ELR (cell line): ENCODE data around the gene MOSPD3.
A peak's percentile ranks its signal among the peaks of the same experiment; 100 is the strongest.
"Not testable (repeated sequence)": the region's sequence is repeated elsewhere in the genome, so short reads cannot be mapped to it uniquely, and the experiment has no call there.

Source experiments
- DNase-seq: peaks from one replicate; pipeline ENCODE4 v3.0.0-alpha.2; 2015; ENCODE audit warnings: low read depth

MOSPD3 gene

GRCh38 chr7:100611983-100612729 is at the start of gene MOSPD3:
MOSPD3 (plus strand) TSS chr7:100612540; CDS start chr7:100612792, 252 bp downstream.
- peak; percentile 99 for DNase-seq

- DNase-seq = no peak
These were observed 49.2 kb upstream of the MOSPD3 start for GRCh38 chr7:100563100-100563564.

- DNase-seq = peak; percentile 76
These were observed 48.4 kb upstream of the MOSPD3 start for GRCh38 chr7:100563809-100564400.

- DNase-seq = not testable (repeated sequence)
These were observed 47.9 kb upstream of the MOSPD3 start for GRCh38 chr7:100564405-100564804.

- no peak for DNase-seq
These were observed 47.2 kb upstream of the MOSPD3 start for GRCh38 chr7:100565133-100565571.

- DNase-seq = no peak
These were observed 46.3 kb upstream of the MOSPD3 start for GRCh38 chr7:100566018-100566531.

GRCh38 chr7:100567031-100567730 is 45.2 kb upstream of the MOSPD3 start:
- DNase-seq = peak; percentile 28

GRCh38 chr7:100567751-100568175 is 44.6 kb upstream of the MOSPD3 start:
- no peak for DNase-seq

GRCh38 chr7:100568176-100568895 is 44.0 kb upstream of the MOSPD3 start:
- no peak for DNase-seq

GRCh38 chr7:100568896-100569844 is 43.2 kb upstream of the MOSPD3 start:
- peak; percentile 53 for DNase-seq

GRCh38 chr7:100570954-100571828 is 41.1 kb upstream of the MOSPD3 start:
- no peak for DNase-seq

GRCh38 chr7:100571829-100572116 is 40.6 kb upstream of the MOSPD3 start:
- DNase-seq = no peak

GRCh38 chr7:100572281-100572948 is 39.9 kb upstream of the MOSPD3 start:
- no peak for DNase-seq

GRCh38 chr7:100572949-100573675 is 39.2 kb upstream of the MOSPD3 start:
- DNase-seq = no peak

GRCh38 chr7:100573691-100574361 is 38.5 kb upstream of the MOSPD3 start, which contains the start of gene SAP25:
SAP25 (minus strand) TSS chr7:100573900; CDS start chr7:100573742, 158 bp downstream.
- no peak for DNase-seq

GRCh38 chr7:100574362-100575205 is 37.8 kb upstream of the MOSPD3 start:
- no peak for DNase-seq

GRCh38 chr7:100575206-100575631 is 37.1 kb upstream of the MOSPD3 start:
- no peak for DNase-seq
